ENCODE data around the gene PMVK.

Gene PMVK

DNA sequence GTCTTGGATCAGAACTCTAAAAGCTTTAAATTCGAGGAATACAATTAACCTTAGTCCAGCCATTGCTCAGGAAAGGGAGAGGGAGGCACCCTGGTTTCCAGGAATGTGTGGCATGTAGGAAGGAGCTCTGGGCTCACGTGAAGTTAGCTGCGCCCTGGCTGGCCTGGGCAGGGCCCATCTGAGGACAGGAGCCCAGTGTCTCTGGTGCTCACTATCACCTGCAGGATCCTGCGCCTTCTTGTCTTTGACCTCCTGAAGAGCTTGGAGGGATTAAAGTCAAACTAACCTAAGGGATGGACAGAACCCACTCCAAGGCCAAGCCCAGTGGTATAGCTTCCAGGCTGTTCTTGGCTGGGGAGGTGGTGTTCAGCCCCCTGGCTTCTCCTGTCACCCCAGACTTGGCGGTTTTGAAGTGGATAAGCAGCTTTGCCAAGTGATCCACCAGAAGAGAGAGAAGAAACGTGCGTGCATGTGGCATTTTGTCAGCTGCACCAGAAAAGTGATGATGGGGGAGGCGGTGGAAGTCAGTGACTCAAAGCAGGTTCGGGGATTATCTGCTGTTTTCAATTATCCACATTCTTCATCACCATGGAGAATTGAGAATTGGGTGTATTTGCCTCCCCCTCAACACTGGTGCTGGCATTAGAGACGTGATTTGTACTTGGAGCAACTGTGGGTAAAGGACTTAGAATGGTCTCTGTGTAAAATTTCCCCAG is 54.5 kb downstream of the PMVK start:
- Mint-ChIP-seq H3K27ac (no peak overlapping the region), H3K4me3 (no peak overlapping the region), H3K9me3 (no peaks in the 10 kb centered on the region), H3K4me1 (peaks cover 17% of the 10 kb centered on the region), H3K36me3 (no peaks in the 10 kb centered on the region), H3K27me3 (peaks cover 12% of the 10 kb centered on the region)
- DNase-seq: no peak
- CTCF ChIA-PET: interaction anchor here (1.0 to 2.6 kb wide), 10 partner anchors 11 to 322 kb away, joined by 3 to 14 read pairs (median 4); partner anchors contain the start of gene PMVK

DNA sequence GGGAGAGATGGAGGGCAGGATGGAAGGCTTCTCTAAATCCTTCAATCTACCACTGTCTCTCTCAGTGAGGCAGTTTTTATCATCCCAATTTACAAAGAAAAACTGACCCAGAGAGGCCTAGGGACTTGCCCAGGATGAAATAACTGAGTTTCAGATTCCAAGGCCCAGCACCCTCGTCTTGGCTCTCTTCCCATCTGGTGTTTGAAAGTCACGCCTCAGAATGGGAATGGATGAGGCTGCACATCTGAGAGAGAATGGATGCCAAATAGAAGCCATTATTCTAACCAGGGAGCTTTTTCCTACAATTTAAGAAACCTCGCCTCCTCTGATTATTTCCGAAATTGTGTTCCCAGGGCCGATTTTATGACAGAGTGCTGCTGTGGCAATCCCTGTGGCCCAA is 55.8 kb downstream of the PMVK start:
- DNase-seq: no peak
- no peak overlapping the region for H3K27ac Mint-ChIP-seq
- no peak overlapping the region for H3K4me3 Mint-ChIP-seq
- H3K27me3 Mint-ChIP-seq: peaks cover 12% of the 10 kb centered on the region
- peaks cover 4% of the 10 kb centered on the region for H3K4me1 Mint-ChIP-seq
- CTCF ChIA-PET: interaction anchor here (1.0 to 2.6 kb wide), 5 partner anchors 9 to 321 kb away, joined by 3 to 14 read pairs (median 4); partner anchors contain the start of gene PMVK
- no peaks in the 10 kb centered on the region for H3K9me3 Mint-ChIP-seq
- no peaks in the 10 kb centered on the region for H3K36me3 Mint-ChIP-seq

DNA sequence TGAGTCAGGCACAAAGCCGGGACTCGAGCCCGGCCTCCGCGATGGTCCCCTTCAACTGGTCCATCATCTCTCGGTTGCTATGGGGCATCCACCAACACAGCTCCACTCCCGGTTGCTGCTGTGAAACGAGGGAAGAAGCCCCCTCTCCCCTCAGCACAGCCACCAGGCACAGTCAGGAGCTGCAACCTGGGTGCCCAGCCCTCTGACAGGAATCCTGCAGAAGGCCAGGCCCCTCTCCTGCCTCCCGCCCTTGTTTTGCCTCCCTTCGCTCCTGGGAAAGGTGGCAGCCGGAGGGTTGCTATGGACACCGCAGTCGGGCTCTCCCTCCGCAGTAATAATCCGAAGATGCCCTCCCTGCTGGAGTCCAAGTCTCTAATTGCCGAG is 57.5 kb downstream of the PMVK start:
- CTCF ChIA-PET: interaction anchor here (0.6 to 4.4 kb wide), 27 partner anchors 9 to 319 kb away, joined by 3 to 50 read pairs (median 4); partner anchors contain the start of genes KCNN3, PBXIP1 and PMVK
- Mint-ChIP-seq H3K36me3 (no peaks in the 10 kb centered on the region), H3K27me3 (peaks cover 20% of the 10 kb centered on the region), H3K4me3 (no peak overlapping the region), H3K4me1 (no peaks in the 10 kb centered on the region), H3K27ac (no peak overlapping the region), H3K9me3 (no peaks in the 10 kb centered on the region)
- no peak for DNase-seq

GRCh38 chr1:154878371-154879037 is 58.0 kb downstream of the PMVK start:
- Mint-ChIP-seq H3K27ac (no peak overlapping the region), H3K27me3 (peaks cover 19% of the 10 kb centered on the region), H3K9me3 (no peaks in the 10 kb centered on the region), H3K36me3 (no peaks in the 10 kb centered on the region), H3K4me1 (no peaks in the 10 kb centered on the region), H3K4me3 (no peak overlapping the region)
- CTCF ChIA-PET: interaction anchor here (0.6 to 4.4 kb wide), 29 partner anchors 9 to 318 kb away, joined by 3 to 50 read pairs (median 3); partner anchors contain the start of genes KCNN3, PBXIP1 and PMVK
- peak; percentile 79 for DNase-seq

GRCh38 chr1:154877370-154877974 is 59.0 kb downstream of the PMVK start:
- Mint-ChIP-seq H3K9me3 (no peaks in the 10 kb centered on the region), H3K36me3 (no peaks in the 10 kb centered on the region), H3K4me3 (no peak overlapping the region), H3K4me1 (no peaks in the 10 kb centered on the region), H3K27ac (no peak overlapping the region), H3K27me3 (peaks cover 13% of the 10 kb centered on the region)
- CTCF ChIA-PET: interaction anchor here (1.0 to 4.4 kb wide), 10 partner anchors 15 to 317 kb away, joined by 3 to 50 read pairs (median 4); no protein-coding TSS in a partner anchor
- no peak for DNase-seq

DNA sequence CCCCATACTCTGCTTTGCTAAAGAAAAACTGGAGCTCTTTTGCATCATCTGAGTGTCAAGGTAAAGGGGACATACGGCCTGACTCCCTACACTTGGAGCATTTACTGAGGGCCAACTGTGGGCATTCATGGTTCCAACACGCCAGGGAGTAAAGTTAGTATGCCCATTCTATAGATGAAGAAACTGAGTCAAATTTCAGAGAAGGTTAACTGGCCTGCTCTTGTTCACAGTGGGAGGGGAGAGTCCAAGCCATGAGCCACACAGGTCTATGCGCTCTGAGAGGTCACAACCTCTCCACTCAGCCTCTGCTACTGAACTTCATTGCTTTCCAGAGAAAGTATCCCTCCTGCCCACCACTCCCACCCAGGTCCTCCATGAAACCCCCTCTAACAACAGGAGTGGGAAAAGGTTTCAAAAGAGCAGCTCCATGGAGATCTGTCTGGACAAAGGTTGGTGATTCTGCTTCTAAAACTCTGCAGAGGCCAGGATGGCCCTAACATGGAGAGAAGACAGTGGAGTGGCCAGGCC is 59.6 kb downstream of the PMVK start:
- CTCF ChIA-PET: interaction anchor here (0.9 to 4.4 kb wide), 5 partner anchors 10 to 208 kb away, joined by 3 to 50 read pairs (median 3); no protein-coding TSS in a partner anchor
- no peak overlapping the region for H3K27ac Mint-ChIP-seq
- DNase-seq: no peak
- no peaks in the 10 kb centered on the region for H3K4me1 Mint-ChIP-seq
- H3K9me3 Mint-ChIP-seq: no peaks in the 10 kb centered on the region
- H3K36me3 Mint-ChIP-seq: no peaks in the 10 kb centered on the region
- no peak overlapping the region for H3K4me3 Mint-ChIP-seq
- peaks cover 10% of the 10 kb centered on the region for H3K27me3 Mint-ChIP-seq
